Measurements from ENCODE around the gene MYO6. TPM values are rescaled to one million over a fixed set of nuclear protein-coding genes. Genes with fewer than 3 reads are reported as not detected.

MYO6 gene
- total and polyA plus RNA-seq, 4 donors, result 15.6 to 100 (median 51.7) TPM

- no peaks in the 10 kb centered on the region for H3K36me3 ChIP-seq (ENCODE audit: control insufficient read depth in 4 of 4, insufficient read depth in 4 of 4, low read length in 4 of 4)
- H3K4me1 ChIP-seq (ENCODE audit: control insufficient read depth in 5 of 5, insufficient read depth in 5 of 5, low read length in 5 of 5), result peaks cover 0 to 24% (median 5%) of the 10 kb centered on the region in 5 donors
- no peak overlapping the region for H3K27ac ChIP-seq (ENCODE audit: low read depth in 1 of 2, low read length in 1 of 2)
- 74 to 80% methylated on average over 7 of the region's 7 CpGs for WGBS, 2 donors
- no peak overlapping the region for H3K4me3 ChIP-seq
- ATAC-seq (ENCODE audit: insufficient read depth, low FRiP score) (peak; percentile 16), DNase-seq (peak; percentile 66 to 77 (median 70))
- no peak overlapping the region for H3K9ac ChIP-seq (ENCODE audit: insufficient read depth in 1 of 2, low read length in 2 of 2)
- no peak for TF ChIP-seq CTCF (IDR thresholded peaks at IDR 0.05; ENCODE audit: control extremely low read depth, extremely low read depth)
- H3K9me3 ChIP-seq (ENCODE audit: control insufficient read depth in 4 of 4, insufficient read depth in 3 of 4, low read length in 3 of 4), result no peaks in the 10 kb centered on the region
- H3K27me3 ChIP-seq (ENCODE audit: control insufficient read depth in 3 of 3, insufficient read depth in 3 of 3, low read length in 2 of 3), result peaks cover 0 to 3% (median 0%) of the 10 kb centered on the region in 3 donors
These were observed 184.4 kb downstream of the MYO6 start for GRCh38 chr6:75933387-75933975.

- DNase-seq (peak; percentile 68 to 92 (median 88)), ATAC-seq (ENCODE audit: insufficient read depth, low FRiP score) (peak; percentile 80)
- H3K36me3 ChIP-seq (ENCODE audit: control insufficient read depth in 4 of 4, insufficient read depth in 4 of 4, low read length in 4 of 4), result no peaks in the 10 kb centered on the region
- peaks cover 0 to 3% (median 0%) of the 10 kb centered on the region in 3 donors for H3K27me3 ChIP-seq (ENCODE audit: control insufficient read depth in 3 of 3, insufficient read depth in 3 of 3, low read length in 2 of 3)
- peak; percentile 32 for TF ChIP-seq CTCF (IDR thresholded peaks at IDR 0.05; ENCODE audit: control extremely low read depth, extremely low read depth)
- no peak overlapping the region for H3K27ac ChIP-seq (ENCODE audit: low read depth in 1 of 2, low read length in 1 of 2)
- 4 to 7% methylated on average over 32 of the region's 32 CpGs for WGBS, 2 donors
- peaks cover 0 to 26% (median 5%) of the 10 kb centered on the region in 5 donors for H3K4me1 ChIP-seq (ENCODE audit: control insufficient read depth in 5 of 5, insufficient read depth in 5 of 5, low read length in 5 of 5)
- no peak overlapping the region for H3K4me3 ChIP-seq
- H3K9ac ChIP-seq (ENCODE audit: insufficient read depth in 1 of 2, low read length in 2 of 2), result no peak overlapping the region
- no peaks in the 10 kb centered on the region for H3K9me3 ChIP-seq (ENCODE audit: control insufficient read depth in 4 of 4, insufficient read depth in 3 of 4, low read length in 3 of 4)
These were observed 185.8 kb downstream of the MYO6 start for GRCh38 chr6:75934643-75935472.

GRCh38 chr6:75935473-75935793, 186.4 kb downstream of the MYO6 start:
- Histone ChIP-seq H3K36me3 (ENCODE audit: control insufficient read depth in 4 of 4, insufficient read depth in 4 of 4, low read length in 4 of 4) (no peaks in the 10 kb centered on the region), H3K4me3 (no peak overlapping the region), H3K27me3 (ENCODE audit: control insufficient read depth in 3 of 3, insufficient read depth in 3 of 3, low read length in 2 of 3) (peaks cover 0 to 3% (median 0%) of the 10 kb centered on the region in 3 donors), H3K4me1 (ENCODE audit: control insufficient read depth in 5 of 5, insufficient read depth in 5 of 5, low read length in 5 of 5) (peaks cover 0 to 32% (median 5%) of the 10 kb centered on the region in 5 donors), H3K9ac (ENCODE audit: insufficient read depth in 1 of 2, low read length in 2 of 2) (no peak overlapping the region), H3K9me3 (ENCODE audit: control insufficient read depth in 4 of 4, insufficient read depth in 3 of 4, low read length in 3 of 4) (no peaks in the 10 kb centered on the region), H3K27ac (ENCODE audit: low read depth in 1 of 2, low read length in 1 of 2) (no peak overlapping the region)
- WGBS, 2 donors, result 36 to 38% methylated on average over 12 of the region's 12 CpGs
- no peak for TF ChIP-seq CTCF (IDR thresholded peaks at IDR 0.05; ENCODE audit: control extremely low read depth, extremely low read depth)
- ATAC-seq (ENCODE audit: insufficient read depth, low FRiP score) (no peak), DNase-seq (no peak)
